HL-60 (cell line): Measurements from ENCODE around the gene STK24.
A peak's percentile ranks its signal among the peaks of the same experiment; 100 is the strongest.

Experiments used
- DNase-seq, 2 experiments: peaks; one replicate each; pipeline ENCODE4 v3.0.0-alpha.2; 2010 to 2020; ENCODE audit warnings: low read depth in 1 of 2, low spot score in 1 of 2
- H3K27ac ChIP-seq: fragments of 250-450 bp; sonication (Bioruptor Pico); replicated peaks from 2 replicates; pipeline ENCODE4 v1.5.1; 2020; ENCODE audit warnings: mild to moderate bottlenecking, moderate library complexity
- H3K27me3 ChIP-seq: fragments of 250-450 bp; sonication (Bioruptor Pico); 2 replicates; pipeline ENCODE4 v1.5.1; 2021; ENCODE audit warnings: mild to moderate bottlenecking, moderate library complexity; ENCODE audit not compliant: insufficient read depth, poor library complexity, severe bottlenecking
- H3K4me3 ChIP-seq: replicated peaks from 2 replicates; pipeline ENCODE4 v1.5.1; 2011; ENCODE audit warnings: mild to moderate bottlenecking, control low read depth, low read length; ENCODE audit not compliant: insufficient read depth
- CTCF ChIP-seq: IDR thresholded peaks from one replicate; pipeline ENCODE4 v1.5.1; 2011; ENCODE audit warnings: low read length, control low read depth, inconsistent platforms; ENCODE audit not compliant: insufficient read depth
- GABPA ChIP-seq: IDR thresholded peaks from 2 replicates; pipeline ENCODE4 v1.6.1; 2012; ENCODE audit warnings: low read depth
- POLR2AphosphoS5 ChIP-seq: IDR thresholded peaks from 2 replicates; pipeline ENCODE4 v1.6.1; 2012; ENCODE audit warnings: low read depth
- SPI1 ChIP-seq: IDR thresholded peaks from 2 replicates; pipeline ENCODE4 v1.6.1; 2012; ENCODE audit warnings: low read depth, mild to moderate bottlenecking, borderline replicate concordance
- TF ChIP-seq, protein P1 (sequence below): IDR thresholded peaks from 2 replicates; pipeline ENCODE4 v1.6.1; 2012; ENCODE audit warnings: low read depth; ENCODE audit not compliant: insufficient replicate concordance

STK24 gene

DNA sequence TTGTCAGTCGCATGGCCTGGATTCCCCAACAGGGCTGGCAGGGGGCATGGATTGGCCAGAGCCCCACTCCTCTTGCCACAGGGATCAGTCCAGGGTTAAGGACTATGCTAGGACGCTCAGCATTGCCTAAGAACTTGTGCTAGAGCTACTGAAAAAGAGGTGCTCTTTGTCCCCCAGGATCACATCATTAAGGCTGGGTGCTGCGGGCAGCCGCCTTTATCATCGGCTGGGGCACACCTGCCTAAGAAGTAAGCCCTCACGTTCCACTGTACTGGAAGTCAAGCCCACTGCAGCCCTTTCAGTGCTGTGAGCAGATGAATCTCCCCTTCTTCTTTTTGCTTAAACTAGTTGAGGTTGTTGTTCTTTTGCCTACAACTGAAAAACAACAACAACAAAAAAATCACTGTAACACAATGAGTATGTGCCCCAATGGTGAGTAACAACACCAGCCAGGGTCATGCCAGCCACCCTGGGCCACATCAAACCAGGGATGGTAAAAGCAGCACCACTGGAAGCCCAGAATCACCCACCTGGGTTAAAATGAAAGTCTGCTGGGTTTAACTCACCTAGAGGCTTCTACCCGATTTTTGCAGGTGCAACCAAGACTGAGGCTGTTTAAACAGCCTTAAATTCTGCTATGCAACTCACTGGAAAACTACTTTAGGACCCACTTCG, 20.6 kb downstream of the STK24 start:
- Histone ChIP-seq H3K4me3 (no peak overlapping the region), H3K27me3 (no peaks in the 10 kb centered on the region), H3K27ac (no peak overlapping the region)
- no peak for TF ChIP-seq POLR2AphosphoS5
- TF ChIP-seq CTCF: no peak
- TF ChIP-seq, protein P1, sequence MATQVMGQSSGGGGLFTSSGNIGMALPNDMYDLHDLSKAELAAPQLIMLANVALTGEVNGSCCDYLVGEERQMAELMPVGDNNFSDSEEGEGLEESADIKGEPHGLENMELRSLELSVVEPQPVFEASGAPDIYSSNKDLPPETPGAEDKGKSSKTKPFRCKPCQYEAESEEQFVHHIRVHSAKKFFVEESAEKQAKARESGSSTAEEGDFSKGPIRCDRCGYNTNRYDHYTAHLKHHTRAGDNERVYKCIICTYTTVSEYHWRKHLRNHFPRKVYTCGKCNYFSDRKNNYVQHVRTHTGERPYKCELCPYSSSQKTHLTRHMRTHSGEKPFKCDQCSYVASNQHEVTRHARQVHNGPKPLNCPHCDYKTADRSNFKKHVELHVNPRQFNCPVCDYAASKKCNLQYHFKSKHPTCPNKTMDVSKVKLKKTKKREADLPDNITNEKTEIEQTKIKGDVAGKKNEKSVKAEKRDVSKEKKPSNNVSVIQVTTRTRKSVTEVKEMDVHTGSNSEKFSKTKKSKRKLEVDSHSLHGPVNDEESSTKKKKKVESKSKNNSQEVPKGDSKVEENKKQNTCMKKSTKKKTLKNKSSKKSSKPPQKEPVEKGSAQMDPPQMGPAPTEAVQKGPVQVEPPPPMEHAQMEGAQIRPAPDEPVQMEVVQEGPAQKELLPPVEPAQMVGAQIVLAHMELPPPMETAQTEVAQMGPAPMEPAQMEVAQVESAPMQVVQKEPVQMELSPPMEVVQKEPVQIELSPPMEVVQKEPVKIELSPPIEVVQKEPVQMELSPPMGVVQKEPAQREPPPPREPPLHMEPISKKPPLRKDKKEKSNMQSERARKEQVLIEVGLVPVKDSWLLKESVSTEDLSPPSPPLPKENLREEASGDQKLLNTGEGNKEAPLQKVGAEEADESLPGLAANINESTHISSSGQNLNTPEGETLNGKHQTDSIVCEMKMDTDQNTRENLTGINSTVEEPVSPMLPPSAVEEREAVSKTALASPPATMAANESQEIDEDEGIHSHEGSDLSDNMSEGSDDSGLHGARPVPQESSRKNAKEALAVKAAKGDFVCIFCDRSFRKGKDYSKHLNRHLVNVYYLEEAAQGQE: no peak
- TF ChIP-seq SPI1: no peak
- no peak for TF ChIP-seq GABPA
- no peak for DNase-seq

GRCh38 chr13:98549728-98550317, 27.1 kb downstream of the STK24 start:
- no peak for DNase-seq
- Histone ChIP-seq H3K27me3 (no peaks in the 10 kb centered on the region), H3K4me3 (no peak overlapping the region), H3K27ac (no peak overlapping the region)
- TF ChIP-seq SPI1 (no peak), POLR2AphosphoS5 (no peak), CTCF (no peak), GABPA (no peak)
- TF ChIP-seq, protein P1: no peak

DNA sequence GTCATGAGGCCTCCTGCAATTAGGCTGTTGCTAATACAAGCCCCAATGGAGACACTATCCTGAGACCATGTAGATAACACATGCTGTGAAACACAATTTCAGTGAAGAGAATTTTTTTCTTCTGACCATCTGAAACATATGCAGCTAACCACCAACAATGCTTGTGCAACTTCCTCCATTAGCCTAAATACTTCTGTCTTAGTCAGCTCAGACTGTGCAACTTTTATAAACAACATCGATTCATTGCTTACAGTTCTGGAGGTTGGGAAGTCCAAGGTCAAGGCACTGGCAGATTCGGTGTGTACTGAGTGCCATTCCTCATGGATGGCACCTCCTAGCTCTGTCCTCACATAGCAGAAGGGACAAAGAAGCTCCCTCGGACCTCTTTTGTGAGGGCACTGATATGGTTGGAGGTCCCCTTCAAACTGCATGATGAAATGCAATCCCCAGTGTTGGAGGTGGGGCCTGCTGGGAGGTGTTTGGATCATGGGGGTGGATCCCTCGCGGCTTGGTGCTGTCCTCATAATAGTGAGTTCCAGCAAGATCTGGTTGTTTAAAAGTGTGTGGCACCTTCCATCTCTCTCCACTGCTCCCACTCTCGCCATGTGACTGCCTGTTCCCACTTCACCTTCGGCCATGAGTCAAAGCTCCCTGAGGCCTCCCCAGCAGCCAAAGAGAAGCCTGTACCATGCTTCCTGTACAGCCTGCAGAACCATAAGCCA, 27.7 kb downstream of the STK24 start:
- no peaks in the 10 kb centered on the region for H3K27me3 ChIP-seq
- DNase-seq: peak; percentile 43 to 78
- no peak overlapping the region for H3K27ac ChIP-seq
- TF ChIP-seq CTCF (no peak), POLR2AphosphoS5 (peak; percentile 29; the same call in 1 of the 2 replicates)
- no peak overlapping the region for H3K4me3 ChIP-seq
